ENCODE data around the gene TSPAN8. TPM values are rescaled to one million over a fixed set of nuclear protein-coding genes. Genes with fewer than 3 reads are reported as not detected.
"Not testable (repeated sequence)": the region's sequence is repeated elsewhere in the genome, so short reads cannot be mapped to it uniquely, and the experiment has no call there.

Gene TSPAN8
- total RNA-seq, 1 experiment from 2014 or later, result not detected

DNA sequence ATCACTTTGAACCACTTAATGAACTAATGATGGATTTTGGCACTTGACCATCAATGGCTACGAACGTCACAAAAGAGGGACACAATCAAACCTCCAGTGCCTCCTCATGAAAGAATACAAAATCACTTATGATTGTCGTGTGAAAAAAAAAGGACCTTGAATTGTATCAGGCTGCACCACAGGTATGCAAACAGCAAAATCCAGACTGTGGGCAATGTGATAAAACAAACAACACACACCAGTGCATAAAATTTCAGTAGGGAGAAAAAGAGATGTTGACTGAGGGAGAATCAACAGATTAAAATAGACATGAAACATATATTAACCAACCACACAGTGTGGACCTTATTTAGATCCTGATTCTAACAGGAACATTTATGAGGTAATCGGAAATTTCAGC is 2.6 kb downstream of the TSPAN8 start:
- BruUV-seq (replicated peaks), result no TSS peak
- Mint-ChIP-seq H3K27me3 (ENCODE audit: insufficient read depth, unreplicated experiment) (no peaks in the 10 kb centered on the region), H3K9me3 (ENCODE audit: unreplicated experiment) (no peaks in the 10 kb centered on the region), H3K4me1 (ENCODE audit: insufficient read depth, unreplicated experiment) (peaks cover 12% of the 10 kb centered on the region), H3K36me3 (ENCODE audit: insufficient read depth, unreplicated experiment) (no peaks in the 10 kb centered on the region), H3K4me3 (ENCODE audit: unreplicated experiment) (no peak overlapping the region), H3K27ac (ENCODE audit: low read depth, unreplicated experiment) (no peak overlapping the region)
- TF ChIP-seq, protein P1, sequence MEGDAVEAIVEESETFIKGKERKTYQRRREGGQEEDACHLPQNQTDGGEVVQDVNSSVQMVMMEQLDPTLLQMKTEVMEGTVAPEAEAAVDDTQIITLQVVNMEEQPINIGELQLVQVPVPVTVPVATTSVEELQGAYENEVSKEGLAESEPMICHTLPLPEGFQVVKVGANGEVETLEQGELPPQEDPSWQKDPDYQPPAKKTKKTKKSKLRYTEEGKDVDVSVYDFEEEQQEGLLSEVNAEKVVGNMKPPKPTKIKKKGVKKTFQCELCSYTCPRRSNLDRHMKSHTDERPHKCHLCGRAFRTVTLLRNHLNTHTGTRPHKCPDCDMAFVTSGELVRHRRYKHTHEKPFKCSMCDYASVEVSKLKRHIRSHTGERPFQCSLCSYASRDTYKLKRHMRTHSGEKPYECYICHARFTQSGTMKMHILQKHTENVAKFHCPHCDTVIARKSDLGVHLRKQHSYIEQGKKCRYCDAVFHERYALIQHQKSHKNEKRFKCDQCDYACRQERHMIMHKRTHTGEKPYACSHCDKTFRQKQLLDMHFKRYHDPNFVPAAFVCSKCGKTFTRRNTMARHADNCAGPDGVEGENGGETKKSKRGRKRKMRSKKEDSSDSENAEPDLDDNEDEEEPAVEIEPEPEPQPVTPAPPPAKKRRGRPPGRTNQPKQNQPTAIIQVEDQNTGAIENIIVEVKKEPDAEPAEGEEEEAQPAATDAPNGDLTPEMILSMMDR (IDR thresholded peaks at IDR 0.05; ENCODE audit: unreplicated experiment), result no peak
- CTCF ChIA-PET, result interaction anchor here (0.6 to 1.0 kb wide), 2 partner anchors 30 to 1753 kb away, joined by 3 read pairs; no protein-coding TSS in a partner anchor
- DNase-seq (ENCODE audit: unreplicated experiment), result no peak
- POLR2A ChIA-PET, result no interaction called here
- intact Hi-C loops (cut with micrococcal nuclease), result no loop called here

GRCh38 chr12:71152851-71153250 is 4.9 kb downstream of the TSPAN8 start:
- intact Hi-C loops (cut with micrococcal nuclease), result no loop called here
- Mint-ChIP-seq H3K4me1 (ENCODE audit: insufficient read depth, unreplicated experiment) (peaks cover 7% of the 10 kb centered on the region), H3K9me3 (ENCODE audit: unreplicated experiment) (no peaks in the 10 kb centered on the region), H3K27me3 (ENCODE audit: insufficient read depth, unreplicated experiment) (no peaks in the 10 kb centered on the region), H3K36me3 (ENCODE audit: insufficient read depth, unreplicated experiment) (no peaks in the 10 kb centered on the region), H3K4me3 (ENCODE audit: unreplicated experiment) (no peak overlapping the region), H3K27ac (ENCODE audit: low read depth, unreplicated experiment) (no peak overlapping the region)
- TF ChIP-seq, protein P1 (IDR thresholded peaks at IDR 0.05; ENCODE audit: unreplicated experiment), result no peak
- ChIA-PET CTCF (no interaction called here), POLR2A (no interaction called here)
- peak; percentile 52 for DNase-seq (ENCODE audit: unreplicated experiment)
- BruUV-seq (replicated peaks), result no TSS peak

DNA sequence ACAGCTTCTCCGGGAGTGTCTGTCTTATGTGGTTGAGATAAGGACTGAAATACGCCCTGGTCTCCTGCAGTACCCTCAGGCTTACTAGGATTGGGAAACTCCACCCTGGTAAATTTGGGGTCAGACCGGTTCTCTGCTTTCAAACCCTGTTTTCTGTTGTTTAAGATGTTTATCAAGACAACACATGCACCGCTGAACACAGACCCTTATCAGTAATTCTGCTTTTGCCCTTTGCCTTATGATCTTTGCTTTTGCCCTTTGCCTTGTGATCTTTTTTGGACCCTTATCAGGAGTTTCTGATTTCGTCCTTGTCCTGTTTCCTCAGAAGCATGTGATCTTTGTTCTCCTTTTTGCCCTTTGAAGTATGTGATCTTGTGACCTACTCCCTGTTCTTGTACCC is 7.8 kb downstream of the TSPAN8 start:
- intact Hi-C loops (cut with micrococcal nuclease); H3K4me3 Mint-ChIP-seq (ENCODE audit: unreplicated experiment); H3K36me3 Mint-ChIP-seq (ENCODE audit: insufficient read depth, unreplicated experiment); H3K27me3 Mint-ChIP-seq (ENCODE audit: insufficient read depth, unreplicated experiment); DNase-seq (ENCODE audit: unreplicated experiment); H3K27ac Mint-ChIP-seq (ENCODE audit: low read depth, unreplicated experiment); H3K9me3 Mint-ChIP-seq (ENCODE audit: unreplicated experiment); H3K4me1 Mint-ChIP-seq (ENCODE audit: insufficient read depth, unreplicated experiment); POLR2A ChIA-PET; BruUV-seq (replicated peaks): not testable (repeated sequence)
- CTCF ChIA-PET, result interaction anchor here (0.6 kb wide), 1 partner anchor 37 kb away, joined by 3 read pairs; no protein-coding TSS in a partner anchor

- ChIA-PET CTCF (interaction anchor here (0.6 kb wide), 1 partner anchor 855 kb away, joined by 3 read pairs; no protein-coding TSS in a partner anchor), POLR2A (interaction anchor here (0.6 kb wide), 1 partner anchor 18 kb away, joined by 3 read pairs; no protein-coding TSS in a partner anchor)
- DNase-seq (ENCODE audit: unreplicated experiment), result no peak
- BruUV-seq (replicated peaks), result no TSS peak
- no peaks in the 10 kb centered on the region for H3K36me3 Mint-ChIP-seq (ENCODE audit: insufficient read depth, unreplicated experiment)
- no peaks in the 10 kb centered on the region for H3K9me3 Mint-ChIP-seq (ENCODE audit: unreplicated experiment)
- no peaks in the 10 kb centered on the region for H3K27me3 Mint-ChIP-seq (ENCODE audit: insufficient read depth, unreplicated experiment)
- intact Hi-C loops (cut with micrococcal nuclease), result no loop called here
- H3K27ac Mint-ChIP-seq (ENCODE audit: low read depth, unreplicated experiment), result no peak overlapping the region
- no peaks in the 10 kb centered on the region for H3K4me1 Mint-ChIP-seq (ENCODE audit: insufficient read depth, unreplicated experiment)
- TF ChIP-seq, protein P1 (IDR thresholded peaks at IDR 0.05; ENCODE audit: unreplicated experiment), result no peak
- no peak overlapping the region for H3K4me3 Mint-ChIP-seq (ENCODE audit: unreplicated experiment)
These were observed 13.1 kb downstream of the TSPAN8 start for GRCh38 chr12:71144682-71145081.

DNA sequence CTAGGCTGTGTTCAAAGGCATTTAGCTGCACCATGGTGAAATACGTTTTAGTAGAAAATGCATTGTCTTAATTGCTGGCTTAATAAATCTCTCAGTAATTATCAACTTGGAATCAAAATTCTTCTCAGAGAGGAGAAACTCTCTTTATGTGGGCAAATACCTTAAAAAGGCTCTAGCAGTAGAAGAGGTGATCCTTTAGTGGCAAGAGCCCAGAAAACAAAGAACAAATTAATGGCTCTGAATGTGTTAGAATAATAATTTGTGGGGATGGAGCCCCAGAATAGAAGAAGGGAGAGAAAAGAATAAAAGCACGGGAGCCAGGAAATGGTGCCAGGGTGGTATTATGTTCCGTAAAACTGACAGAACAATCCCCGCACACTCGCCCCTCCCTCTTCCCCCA is 14.8 kb downstream of the TSPAN8 start:
- H3K4me3 Mint-ChIP-seq (ENCODE audit: unreplicated experiment), result no peak overlapping the region
- POLR2A ChIA-PET, result interaction anchor here (0.7 kb wide), 1 partner anchor 17 kb away, joined by 3 read pairs; no protein-coding TSS in a partner anchor
- no TSS peak for BruUV-seq (replicated peaks)
- no peak for DNase-seq (ENCODE audit: unreplicated experiment)
- H3K4me1 Mint-ChIP-seq (ENCODE audit: insufficient read depth, unreplicated experiment), result no peaks in the 10 kb centered on the region
- peaks cover 10% of the 10 kb centered on the region for H3K27me3 Mint-ChIP-seq (ENCODE audit: insufficient read depth, unreplicated experiment)
- no peak overlapping the region for H3K27ac Mint-ChIP-seq (ENCODE audit: low read depth, unreplicated experiment)
- no peaks in the 10 kb centered on the region for H3K36me3 Mint-ChIP-seq (ENCODE audit: insufficient read depth, unreplicated experiment)
- H3K9me3 Mint-ChIP-seq (ENCODE audit: unreplicated experiment), result no peaks in the 10 kb centered on the region
- CTCF ChIA-PET, result interaction anchor here (0.7 kb wide), 1 partner anchor 142 kb away, joined by 4 read pairs; no protein-coding TSS in a partner anchor
- TF ChIP-seq, protein P1 (IDR thresholded peaks at IDR 0.05; ENCODE audit: unreplicated experiment), result no peak
- intact Hi-C loops (cut with micrococcal nuclease), result no loop called here
